CD4-positive, alpha-beta T cell treated with Interferon alpha-2 for 1 hour (primary cell): Measurements from ENCODE around the gene GNPTG.
A peak's percentile ranks its signal among the peaks of the same experiment; 100 is the strongest.

Source experiments
- DNase-seq, 2 donors: peaks; one replicate each; pipeline ENCODE4 v3.0.0-alpha.2; 2020 to 2022

Gene GNPTG

GRCh38 chr16:1335211-1335971 lies 16.3 kb upstream of the GNPTG start:
- DNase-seq: no peak

DNA sequence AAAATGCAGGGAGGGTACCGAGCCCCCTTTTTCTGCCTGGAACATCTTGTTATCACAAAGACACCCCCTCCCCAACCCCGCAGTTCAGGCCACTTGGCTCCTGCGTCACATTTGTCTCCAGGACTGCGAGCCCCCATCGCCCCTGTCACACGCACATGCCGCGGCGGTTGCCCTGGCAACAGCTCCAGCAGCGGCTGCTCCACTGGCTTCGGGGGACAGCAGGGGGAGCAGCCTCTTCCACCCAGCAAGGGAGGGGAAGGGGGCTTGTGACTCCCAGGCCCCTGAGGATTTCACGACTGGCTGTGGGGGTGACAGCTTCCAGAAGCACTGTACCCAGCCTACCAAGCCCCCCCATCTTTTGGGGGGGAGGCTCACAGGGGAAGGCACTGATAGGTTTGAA lies 15.7 kb upstream of the GNPTG start:
- DNase-seq: no peak

- DNase-seq: no peak
Observed at GRCh38 chr16:1336619-1337018, 15.1 kb upstream of the GNPTG start.

DNA sequence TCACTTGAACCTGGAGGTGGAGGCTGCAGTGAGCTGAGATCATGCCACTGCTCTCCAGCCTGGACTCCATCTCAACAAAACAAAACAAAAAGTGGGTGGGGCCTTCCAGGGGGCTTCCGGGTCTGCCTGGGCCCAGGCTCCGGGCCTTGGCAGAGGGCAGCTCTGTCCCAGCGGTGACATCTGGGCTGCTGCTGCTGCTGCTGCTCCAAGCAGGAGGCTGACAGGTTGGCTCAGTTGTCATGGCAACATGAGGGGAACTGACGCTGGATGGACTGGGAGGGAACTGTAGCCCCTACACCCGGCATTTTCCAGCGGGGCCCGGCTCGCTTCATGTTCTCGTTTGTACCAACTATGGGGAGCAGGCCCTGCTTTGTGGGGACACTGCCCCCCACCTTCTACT lies 14.2 kb upstream of the GNPTG start:
- DNase-seq: no peak

- peak in 1 of 2 donors; percentile 36 for DNase-seq
Observed at GRCh38 chr16:1338119-1338730, 13.5 kb upstream of the GNPTG start.

DNA sequence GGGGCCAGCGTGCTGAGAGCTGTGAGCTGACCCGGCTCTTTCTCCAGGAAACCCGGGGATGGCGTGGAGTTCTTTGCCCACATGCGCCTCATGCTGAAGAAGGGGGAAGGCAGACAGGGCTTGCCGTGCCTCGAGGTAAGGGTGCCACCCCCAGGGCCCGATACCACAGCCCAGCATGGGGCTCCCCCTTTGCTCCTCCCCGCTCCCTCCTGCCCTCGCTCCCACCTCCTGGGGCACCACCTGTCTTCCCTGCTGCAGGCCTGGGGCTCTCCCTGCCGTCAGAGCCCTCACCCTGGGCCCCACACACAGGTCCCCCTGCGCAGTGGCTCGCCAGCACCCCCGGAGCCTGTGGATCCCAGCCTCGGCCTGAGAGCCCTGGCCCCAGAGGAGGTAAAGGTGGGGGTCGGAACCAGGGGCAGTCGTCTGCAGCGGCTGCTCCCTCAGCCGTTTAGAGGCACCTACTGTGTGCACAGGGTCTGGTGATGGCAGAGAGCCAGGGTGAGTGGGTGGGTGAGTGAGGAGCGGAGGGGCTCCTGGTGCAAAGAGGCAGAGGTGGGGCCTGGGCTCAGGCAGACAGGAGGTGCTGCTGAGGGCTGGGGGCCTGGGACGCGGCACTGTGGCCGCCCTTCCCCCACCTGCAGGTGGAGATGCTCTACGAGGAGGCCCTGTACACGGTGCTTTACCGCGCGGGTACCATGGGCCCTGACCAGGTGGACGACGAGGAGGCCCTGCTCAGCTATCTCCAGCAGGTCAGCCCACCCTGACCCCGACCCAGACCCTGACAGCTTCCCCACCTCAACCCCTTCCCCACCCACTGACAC lies 12.7 kb upstream of the GNPTG start:
- DNase-seq: no peak

- DNase-seq: no peak
Observed at GRCh38 chr16:1340730-1341494, 10.8 kb upstream of the GNPTG start.

- no peak for DNase-seq
Observed at GRCh38 chr16:1341495-1342420, 10.0 kb upstream of the GNPTG start.

DNA sequence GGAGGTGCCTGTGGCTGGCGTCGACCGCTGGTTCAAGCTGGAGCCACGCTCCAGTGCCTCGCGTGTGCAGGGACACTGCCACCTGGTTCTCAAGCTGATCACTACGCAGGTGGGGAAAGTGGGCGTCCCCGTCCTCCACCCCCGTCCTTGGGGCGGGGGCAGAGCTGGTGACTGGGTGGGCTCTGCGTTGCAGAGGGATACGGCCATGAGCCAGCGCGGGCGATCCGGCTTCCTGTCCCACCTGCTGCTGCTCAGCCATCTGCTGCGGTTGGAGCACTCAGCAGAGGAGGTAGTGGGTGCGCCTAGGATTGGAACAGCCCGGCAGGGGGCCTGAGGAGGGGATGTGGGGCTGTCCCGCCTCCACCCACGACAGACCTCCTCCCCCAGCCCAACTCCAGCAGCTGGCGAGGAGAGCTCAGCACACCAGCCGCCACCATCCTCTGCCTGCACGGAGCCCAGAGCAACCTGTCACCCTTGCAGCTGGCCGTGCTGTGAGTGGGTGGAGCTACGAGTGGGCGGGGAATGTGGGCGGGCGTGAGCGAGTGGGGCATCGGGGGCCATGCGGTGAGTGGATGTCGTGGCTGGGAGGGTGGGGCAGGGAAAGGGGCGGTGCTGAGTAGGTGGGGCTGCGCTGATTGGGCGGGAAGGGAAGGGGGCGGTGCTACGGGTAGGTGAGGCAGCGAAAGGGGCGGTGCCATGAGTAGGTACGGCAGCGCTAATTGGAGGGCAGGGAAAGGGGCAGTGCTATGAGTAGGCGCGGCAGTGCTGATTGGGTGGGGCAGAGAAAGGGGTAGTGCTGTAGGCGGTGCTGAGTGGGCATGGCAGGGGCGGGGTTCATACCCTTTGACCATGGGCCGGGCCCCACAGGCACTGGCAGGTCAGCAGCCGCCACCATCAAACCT lies 9.0 kb upstream of the GNPTG start:
- peak; percentile 98 for DNase-seq

- DNase-seq: no peak
Observed at GRCh38 chr16:1343428-1344242, 8.1 kb upstream of the GNPTG start.

DNA sequence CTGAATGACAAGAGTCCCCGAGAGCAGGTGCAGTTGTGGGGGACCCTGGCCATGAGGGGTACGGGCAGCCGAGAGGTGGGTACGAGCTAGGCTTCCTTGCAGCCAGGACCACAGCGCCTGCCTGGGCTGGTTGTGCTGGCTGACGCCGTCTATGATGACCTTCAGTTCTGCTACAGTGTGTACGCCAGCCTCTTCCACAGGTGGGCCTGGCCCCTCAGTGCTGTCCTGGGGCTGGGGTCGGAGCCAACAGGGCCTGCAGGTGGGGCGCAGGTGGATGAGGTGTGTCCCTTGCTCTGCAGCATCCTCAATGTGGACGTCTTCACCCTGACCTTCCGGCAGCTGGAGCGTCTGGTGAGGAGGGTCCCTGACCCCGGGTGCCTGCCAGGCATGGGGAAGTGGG lies 7.2 kb upstream of the GNPTG start:
- DNase-seq: no peak

DNA sequence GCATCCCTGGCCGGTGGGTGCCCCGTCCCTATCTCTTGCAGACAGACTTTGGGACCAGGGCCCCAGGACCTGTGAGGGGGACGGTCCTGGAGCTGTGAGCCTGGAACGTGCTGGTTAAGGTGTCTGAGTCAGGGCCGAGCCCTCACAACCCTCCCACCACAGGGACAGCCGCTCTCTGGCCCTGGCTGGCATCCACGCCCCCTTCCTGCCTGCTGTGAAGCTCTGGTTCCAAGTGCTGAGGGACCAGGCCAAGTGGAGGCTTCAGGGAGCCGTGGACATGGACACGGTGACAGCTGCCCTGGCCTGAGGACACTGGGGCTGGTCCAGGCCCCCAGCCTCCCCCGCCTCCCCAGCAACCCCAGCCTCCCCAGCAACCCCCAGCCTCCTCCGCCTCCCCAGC lies 6.6 kb upstream of the GNPTG start:
- DNase-seq: no peak

- DNase-seq: no peak
Observed at GRCh38 chr16:1345651-1346421, 5.9 kb upstream of the GNPTG start.

GRCh38 chr16:1346422-1347285 lies 5.1 kb upstream of the GNPTG start:
- no peak for DNase-seq

DNA sequence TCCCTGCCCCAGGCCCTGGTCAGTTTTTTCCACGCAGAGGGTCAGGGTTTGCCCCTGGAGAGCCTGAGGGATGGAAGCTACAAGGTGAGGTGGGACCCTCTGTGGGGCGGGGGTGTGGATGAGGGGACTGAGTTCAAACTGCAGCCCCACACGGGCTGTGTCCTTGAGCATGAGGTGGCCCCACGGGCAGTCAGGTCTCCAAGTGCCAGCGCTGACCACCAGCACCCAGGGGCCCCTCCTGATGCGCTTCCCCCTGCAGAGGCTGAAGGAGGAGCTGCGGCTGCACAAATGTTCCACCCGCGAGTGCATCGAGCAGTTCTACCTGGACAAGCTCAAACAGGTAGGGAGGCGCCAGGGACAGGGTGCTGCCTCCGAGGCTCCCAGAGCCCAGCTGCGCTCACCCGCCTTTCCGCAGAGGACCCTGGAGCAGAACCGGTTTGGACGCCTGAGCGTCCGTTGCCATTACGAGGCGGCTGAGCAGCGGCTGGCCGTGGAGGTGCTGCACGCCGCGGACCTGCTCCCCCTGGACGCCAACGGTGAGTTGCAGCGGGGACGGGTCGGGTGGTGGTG lies 4.4 kb upstream of the GNPTG start:
- DNase-seq: no peak

DNA sequence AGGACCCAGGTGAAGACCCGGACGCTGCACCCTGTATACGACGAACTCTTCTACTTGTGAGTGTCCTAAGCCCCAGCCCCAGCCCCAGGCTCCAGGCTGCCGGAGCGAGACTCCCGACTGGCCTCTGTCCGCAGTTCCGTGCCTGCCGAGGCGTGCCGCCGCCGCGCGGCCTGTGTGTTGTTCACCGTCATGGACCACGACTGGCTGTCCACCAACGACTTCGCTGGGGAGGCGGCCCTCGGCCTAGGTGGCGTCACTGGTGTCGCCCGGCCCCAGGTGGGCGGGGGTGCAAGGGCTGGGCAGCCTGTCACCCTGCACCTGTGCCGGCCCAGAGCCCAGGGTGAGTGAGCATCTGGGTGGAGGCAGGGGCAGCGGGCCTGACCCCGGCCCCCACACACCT lies 3.8 kb upstream of the GNPTG start:
- DNase-seq: no peak

GRCh38 chr16:1348441-1348840 lies 3.3 kb upstream of the GNPTG start:
- no peak for DNase-seq

GRCh38 chr16:1348926-1349325 lies 2.8 kb upstream of the GNPTG start:
- no peak for DNase-seq
